Prostate gland (tissue), 2 donors: ENCODE data around the gene PSTPIP1. TPM values are rescaled to one million over a fixed set of nuclear protein-coding genes. Genes with fewer than 3 reads are reported as not detected.

Experiments
- DNase-seq: peaks from one replicate; pipeline ENCODE4 v3.0.0-alpha.2; 2019; ENCODE audit warnings: low spot score
- H3K27ac ChIP-seq, 2 donors: fragments of 200-600 bp; sonication (generic); 2 replicates each; pipeline ENCODE4 v1.5.1; 2017 to 2019
- H3K27me3 ChIP-seq: fragments of 200-600 bp; sonication (generic); replicated peaks from 2 replicates; pipeline ENCODE4 v1.5.1; 2019; ENCODE audit not compliant: insufficient read depth
- H3K36me3 ChIP-seq, 2 donors: fragments of 200-600 bp; sonication (generic); 1 replicate in 1 of 2; 2 replicates in 1 of 2; pipeline versions ENCODE4 v1.5.1 to v1.8.1; 2017 to 2019
- H3K4me1 ChIP-seq: fragments of 200-600 bp; sonication (generic); replicated peaks from 2 replicates; pipeline ENCODE4 v1.5.1; 2019
- H3K4me3 ChIP-seq, 2 donors: fragments of 200-600 bp; sonication (generic); 2 replicates each; pipeline ENCODE4 v1.5.1; 2017 to 2019
- H3K9me3 ChIP-seq: fragments of 200-600 bp; sonication (generic); 2 replicates; pipeline ENCODE4 v1.5.1; 2017
- CTCF ChIP-seq, 4 experiments: fragments of 200-600 bp in 2 of 4; fragments of 450-650 bp in 2 of 4; sonication (generic) in 2 of 4; IDR thresholded peaks; 1 replicate in 3 of 4; 2 replicates in 1 of 4; pipeline ENCODE4 v1.5.1; 2016 to 2019; ENCODE audit warnings: antibody characterized with exemption in 4 of 4, mild to moderate bottlenecking in 2 of 4, moderate library complexity in 2 of 4
- POLR2A ChIP-seq: fragments of 450-650 bp; IDR thresholded peaks from one replicate; pipeline ENCODE4 v1.6.1; 2016; ENCODE audit warnings: antibody characterized with exemption, mild to moderate bottlenecking
- POLR2AphosphoS5 ChIP-seq: sonication (generic); formaldehyde crosslinking; IDR thresholded peaks from one replicate; pipeline ENCODE4 v1.6.1; 2017; ENCODE audit warnings: antibody characterized with exemption
- WGBS: methylation state at CpG from one replicate; pipeline ENCODE4 v1.1.5; 2018; 5-methylcytosine and 5-hydroxymethylcytosine counted together
- intact Hi-C: fragments of 100-400 bp; cut with DNase I; formaldehyde crosslinking; loops from one replicate; pipeline ENCODE4 v1.14.2; 2022
- total RNA-seq, 2 donors: library from RNA; depleted of rRNA; stranded (reverse); fragments of >200 nt; gene quantifications; one replicate each; pipeline ENCODE4 v1.1.0, GENCODE V29; 2016

PSTPIP1 gene
- total RNA-seq, 2 donors from 2014 or later: 2.1 to 7.0 TPM

GRCh38 chr15:77038312-77039216, 43.6 kb downstream of the PSTPIP1 start:
- Histone ChIP-seq H3K4me3 (no peak overlapping the region), H3K36me3 (no peaks in the 10 kb centered on the region), H3K27me3 (no peaks in the 10 kb centered on the region), H3K9me3 (no peaks in the 10 kb centered on the region), H3K27ac (no peak overlapping the region), H3K4me1 (no peaks in the 10 kb centered on the region)
- DNase-seq: no peak
- intact Hi-C loops: no loop called here
- 87% methylated on average over 10 of the region's 10 CpGs for WGBS
- no peak for TF ChIP-seq CTCF (IDR thresholded peaks at IDR 0.05)
- TF ChIP-seq POLR2A: no peak
- TF ChIP-seq POLR2AphosphoS5: no peak

GRCh38 chr15:77039217-77039533, 44.2 kb downstream of the PSTPIP1 start:
- no peak for DNase-seq
- Histone ChIP-seq H3K27ac (no peak overlapping the region), H3K4me1 (no peaks in the 10 kb centered on the region), H3K4me3 (no peak overlapping the region), H3K9me3 (no peaks in the 10 kb centered on the region), H3K36me3 (no peaks in the 10 kb centered on the region), H3K27me3 (no peaks in the 10 kb centered on the region)
- whole genome bisulfite sequencing: 84% methylated on average over 4 of the region's 5 CpGs
- TF ChIP-seq CTCF (IDR thresholded peaks at IDR 0.05) (no peak), POLR2AphosphoS5 (no peak), POLR2A (no peak)
- intact Hi-C loops: no loop called here

- no peaks in the 10 kb centered on the region for H3K9me3 ChIP-seq
- 90% methylated on average over 4 of the region's 8 CpGs for WGBS
- TF ChIP-seq POLR2AphosphoS5 (no peak), CTCF (IDR thresholded peaks at IDR 0.05) (no peak), POLR2A (no peak)
- no peak overlapping the region for H3K4me3 ChIP-seq
- no peak for DNase-seq
- H3K27ac ChIP-seq: no peak overlapping the region
- no peaks in the 10 kb centered on the region for H3K27me3 ChIP-seq
- intact Hi-C loops: no loop called here
- H3K36me3 ChIP-seq: no peaks in the 10 kb centered on the region
- no peaks in the 10 kb centered on the region for H3K4me1 ChIP-seq
Measured at GRCh38 chr15:77039848-77040247, 44.9 kb downstream of the PSTPIP1 start.

- Histone ChIP-seq H3K9me3 (no peaks in the 10 kb centered on the region), H3K4me1 (no peaks in the 10 kb centered on the region), H3K27me3 (no peaks in the 10 kb centered on the region), H3K4me3 (no peak overlapping the region), H3K36me3 (no peaks in the 10 kb centered on the region), H3K27ac (no peak overlapping the region)
- 85% methylated on average over 5 of the region's 5 CpGs for WGBS
- no peak for DNase-seq
- TF ChIP-seq CTCF (IDR thresholded peaks at IDR 0.05): no peak
- intact Hi-C loops: no loop called here
Measured at GRCh38 chr15:77040673-77041072, 45.7 kb downstream of the PSTPIP1 start.

GRCh38 chr15:77042245-77042919, 47.5 kb downstream of the PSTPIP1 start:
- H3K4me1 ChIP-seq: no peaks in the 10 kb centered on the region
- no peak overlapping the region for H3K4me3 ChIP-seq
- TF ChIP-seq POLR2A (no peak), POLR2AphosphoS5 (no peak), CTCF (IDR thresholded peaks at IDR 0.05) (no peak)
- intact Hi-C loops: no loop called here
- no peak overlapping the region for H3K27ac ChIP-seq
- no peak for DNase-seq
- H3K36me3 ChIP-seq: no peaks in the 10 kb centered on the region
- WGBS: 75% methylated on average over 8 of the region's 8 CpGs
- no peaks in the 10 kb centered on the region for H3K27me3 ChIP-seq
- no peaks in the 10 kb centered on the region for H3K9me3 ChIP-seq
